Smooth muscle cell (in vitro differentiated cells): Measurements from ENCODE around the gene RUNX1. TPM values are rescaled to one million over a fixed set of nuclear protein-coding genes. Genes with fewer than 3 reads are reported as not detected.
A peak's percentile ranks its signal among the peaks of the same experiment; 100 is the strongest.

Experiments
- DNase-seq: peaks from one replicate; lab custom pipeline; 2025; ENCODE audit not compliant: unreplicated experiment; lab: John Stamatoyannopoulos, UW
- H2AFZ ChIP-seq: fragments of 200-600 bp; sonication (generic); 2 replicates; pipeline ENCODE4 v1.6.0; 2016; ENCODE audit warnings: antibody characterized with exemption, low read depth, mild to moderate bottlenecking
- H3F3A ChIP-seq: fragments of 200-600 bp; sonication (generic); 2 replicates; pipeline ENCODE4 v1.6.0; 2017; ENCODE audit warnings: antibody characterized with exemption, low read depth
- H3K27ac ChIP-seq: fragments of 200-600 bp; sonication (generic); 2 replicates; pipeline ENCODE4 v1.5.1; 2016; ENCODE audit warnings: low read depth, mild to moderate bottlenecking
- H3K27me3 ChIP-seq: fragments of 200-600 bp; sonication (generic); 2 replicates; pipeline ENCODE4 v1.6.1; 2016; ENCODE audit warnings: low read depth, mild to moderate bottlenecking
- H3K36me3 ChIP-seq: fragments of 200-600 bp; sonication (generic); 2 replicates; pipeline ENCODE4 v1.5.1; 2016; ENCODE audit warnings: low read depth
- H3K4me1 ChIP-seq: fragments of 200-600 bp; sonication (generic); 2 replicates; pipeline ENCODE4 v1.5.1; 2016; ENCODE audit warnings: low read depth
- H3K4me2 ChIP-seq: fragments of 200-600 bp; sonication (generic); 2 replicates; pipeline ENCODE4 v1.6.0; 2016; ENCODE audit warnings: mild to moderate bottlenecking
- H3K4me3 ChIP-seq: fragments of 200-600 bp; sonication (generic); 2 replicates; pipeline ENCODE4 v1.5.1; 2016; ENCODE audit warnings: mild to moderate bottlenecking
- H3K79me2 ChIP-seq: fragments of 200-600 bp; sonication (generic); 2 replicates; pipeline ENCODE4 v1.6.0; 2016; ENCODE audit warnings: low read depth, mild to moderate bottlenecking
- H3K9ac ChIP-seq: fragments of 200-600 bp; sonication (generic); 2 replicates; pipeline ENCODE4 v1.6.0; 2016; ENCODE audit warnings: low read depth
- H3K9me3 ChIP-seq: fragments of 200-600 bp; sonication (generic); replicated peaks from 2 replicates; pipeline ENCODE4 v1.5.1; 2016; ENCODE audit warnings: low read depth
- H4K20me1 ChIP-seq: fragments of 200-600 bp; sonication (generic); 2 replicates; pipeline ENCODE4 v1.6.0; 2016; ENCODE audit warnings: low read depth
- WGBS: methylation state at CpG from one replicate; pipeline ENCODE4 v1.1.7; 2016; ENCODE audit warnings: low lambda C conversion rate; 5-methylcytosine and 5-hydroxymethylcytosine counted together
- polyA plus RNA-seq: library from polyadenylated mRNA; unstranded; fragments of >200 nt; fragmentation: Nextera tagmentation; extraction: Ambion mirVana; gene quantifications from 2 replicates; pipeline ENCODE4 v1.2.1, GENCODE V29; 2016
- total RNA-seq: library from RNA; depleted of rRNA; stranded (reverse); fragments of >200 nt; gene quantifications from 2 replicates; pipeline ENCODE4 v1.2.3, GENCODE V29; 2014
- TF ChIP-seq, protein P1 (sequence below): fragments of 200-600 bp; sonication (generic); IDR thresholded peaks from 2 replicates; pipeline ENCODE4 v1.5.1; 2017; ENCODE audit warnings: borderline replicate concordance, mild to moderate bottlenecking, antibody characterized with exemption; ENCODE audit not compliant: insufficient read depth, poor library complexity, severe bottlenecking

RUNX1 gene
- total and polyA plus RNA-seq, 2 experiments from 2014 or later = 33.4 to 97.6 TPM

DNA sequence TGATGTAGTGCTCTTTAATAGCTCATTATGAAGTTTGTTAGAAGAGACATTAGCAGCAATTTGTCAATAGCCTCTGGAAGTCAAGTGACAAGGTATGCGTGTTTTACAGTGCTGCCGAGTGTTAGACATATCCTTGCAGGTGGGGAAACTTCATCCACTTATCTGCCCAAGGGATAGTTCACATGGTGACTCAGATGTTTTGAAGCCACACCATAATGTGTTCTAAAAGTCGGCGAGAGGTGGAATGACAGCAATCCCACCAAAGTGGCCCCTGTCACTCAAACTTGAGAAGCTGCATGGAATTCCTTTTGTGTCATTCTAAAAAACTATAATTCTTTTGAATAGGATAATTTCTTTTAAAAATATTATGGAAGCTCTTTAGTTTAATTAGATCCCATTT lies 98.1 kb downstream of the RUNX1 start:
- H3K4me2 ChIP-seq = no peak overlapping the region
- peaks cover 9% of the 10 kb centered on the region for H3K79me2 ChIP-seq
- H3K9me3 ChIP-seq = no peaks in the 10 kb centered on the region
- no peaks in the 10 kb centered on the region for H3K36me3 ChIP-seq
- DNase-seq = no peak
- no peaks in the 10 kb centered on the region for H3K27me3 ChIP-seq
- H2AFZ ChIP-seq = no peak overlapping the region
- WGBS = 50% methylated on average over 4 of the region's 4 CpGs
- peak overlapping the region; percentile 12 for H3K27ac ChIP-seq
- H4K20me1 ChIP-seq = peaks cover 27% of the 10 kb centered on the region
- no peaks in the 10 kb centered on the region for H3K4me1 ChIP-seq
- no peak overlapping the region for H3K9ac ChIP-seq
- H3F3A ChIP-seq = no peaks in the 10 kb centered on the region
- TF ChIP-seq, protein P1, sequence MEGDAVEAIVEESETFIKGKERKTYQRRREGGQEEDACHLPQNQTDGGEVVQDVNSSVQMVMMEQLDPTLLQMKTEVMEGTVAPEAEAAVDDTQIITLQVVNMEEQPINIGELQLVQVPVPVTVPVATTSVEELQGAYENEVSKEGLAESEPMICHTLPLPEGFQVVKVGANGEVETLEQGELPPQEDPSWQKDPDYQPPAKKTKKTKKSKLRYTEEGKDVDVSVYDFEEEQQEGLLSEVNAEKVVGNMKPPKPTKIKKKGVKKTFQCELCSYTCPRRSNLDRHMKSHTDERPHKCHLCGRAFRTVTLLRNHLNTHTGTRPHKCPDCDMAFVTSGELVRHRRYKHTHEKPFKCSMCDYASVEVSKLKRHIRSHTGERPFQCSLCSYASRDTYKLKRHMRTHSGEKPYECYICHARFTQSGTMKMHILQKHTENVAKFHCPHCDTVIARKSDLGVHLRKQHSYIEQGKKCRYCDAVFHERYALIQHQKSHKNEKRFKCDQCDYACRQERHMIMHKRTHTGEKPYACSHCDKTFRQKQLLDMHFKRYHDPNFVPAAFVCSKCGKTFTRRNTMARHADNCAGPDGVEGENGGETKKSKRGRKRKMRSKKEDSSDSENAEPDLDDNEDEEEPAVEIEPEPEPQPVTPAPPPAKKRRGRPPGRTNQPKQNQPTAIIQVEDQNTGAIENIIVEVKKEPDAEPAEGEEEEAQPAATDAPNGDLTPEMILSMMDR = no peak
- H3K4me3 ChIP-seq = no peak overlapping the region

DNA sequence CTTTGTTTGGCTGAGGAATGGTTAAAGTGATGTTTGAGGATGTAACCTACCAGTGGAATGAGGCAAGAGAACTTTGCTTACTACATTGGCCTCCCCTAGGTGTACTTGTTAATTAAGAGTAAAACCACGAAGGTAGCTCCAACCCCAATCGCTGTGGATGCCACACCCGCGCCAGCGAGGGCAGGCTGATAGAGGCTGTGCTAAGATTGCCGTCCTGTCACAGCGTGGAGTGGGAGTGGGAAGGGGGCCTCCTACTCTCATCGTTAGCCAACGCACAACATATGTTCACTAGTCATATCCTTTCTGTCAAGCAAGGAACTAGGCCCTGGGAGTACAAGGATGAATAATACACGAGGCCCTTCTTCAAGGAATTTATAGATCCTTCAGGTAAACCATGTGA lies 99.6 kb downstream of the RUNX1 start:
- no peak for DNase-seq
- Histone ChIP-seq H4K20me1 (peaks cover 21% of the 10 kb centered on the region), H3K4me3 (no peak overlapping the region), H3K4me1 (no peaks in the 10 kb centered on the region), H3K27ac (no peak overlapping the region), H3F3A (no peaks in the 10 kb centered on the region), H3K79me2 (peaks cover 9% of the 10 kb centered on the region), H3K9me3 (no peaks in the 10 kb centered on the region), H3K4me2 (no peak overlapping the region), H3K36me3 (no peaks in the 10 kb centered on the region), H2AFZ (no peak overlapping the region), H3K9ac (no peak overlapping the region), H3K27me3 (no peaks in the 10 kb centered on the region)
- TF ChIP-seq, protein P1 = no peak
- WGBS = 87% methylated on average over 10 of the region's 10 CpGs

DNA sequence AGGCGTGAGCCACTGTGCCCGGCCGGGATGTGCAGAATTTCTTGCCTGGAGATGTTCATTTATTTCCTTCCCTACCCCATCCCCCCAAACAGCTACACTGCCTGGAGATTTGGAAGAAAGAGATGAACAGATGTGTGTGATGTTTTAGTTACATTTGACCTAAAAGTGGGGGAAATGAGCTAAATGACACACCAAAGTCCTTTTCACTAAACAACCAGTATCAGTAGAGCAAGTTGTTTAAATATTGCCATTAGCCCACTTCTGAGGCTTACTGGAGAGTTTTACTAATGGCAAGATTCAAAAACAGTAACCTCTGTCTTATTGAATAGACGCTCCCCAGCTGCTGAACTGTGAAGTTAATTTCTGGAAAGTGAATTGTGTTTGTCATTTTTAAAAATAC lies 100.1 kb downstream of the RUNX1 start:
- WGBS = 90% methylated on average over 4 of the region's 4 CpGs
- no peak overlapping the region for H3K4me3 ChIP-seq
- no peak for DNase-seq
- H3K27ac ChIP-seq = no peak overlapping the region
- H3K4me1 ChIP-seq = no peaks in the 10 kb centered on the region
- TF ChIP-seq, protein P1 = no peak
- no peak overlapping the region for H3K4me2 ChIP-seq
- no peak overlapping the region for H3K9ac ChIP-seq
- no peaks in the 10 kb centered on the region for H3K27me3 ChIP-seq
- H4K20me1 ChIP-seq = peaks cover 22% of the 10 kb centered on the region
- H3K36me3 ChIP-seq = no peaks in the 10 kb centered on the region
- no peaks in the 10 kb centered on the region for H3K9me3 ChIP-seq
- no peak overlapping the region for H2AFZ ChIP-seq
- H3F3A ChIP-seq = no peaks in the 10 kb centered on the region
- peaks cover 9% of the 10 kb centered on the region for H3K79me2 ChIP-seq

DNA sequence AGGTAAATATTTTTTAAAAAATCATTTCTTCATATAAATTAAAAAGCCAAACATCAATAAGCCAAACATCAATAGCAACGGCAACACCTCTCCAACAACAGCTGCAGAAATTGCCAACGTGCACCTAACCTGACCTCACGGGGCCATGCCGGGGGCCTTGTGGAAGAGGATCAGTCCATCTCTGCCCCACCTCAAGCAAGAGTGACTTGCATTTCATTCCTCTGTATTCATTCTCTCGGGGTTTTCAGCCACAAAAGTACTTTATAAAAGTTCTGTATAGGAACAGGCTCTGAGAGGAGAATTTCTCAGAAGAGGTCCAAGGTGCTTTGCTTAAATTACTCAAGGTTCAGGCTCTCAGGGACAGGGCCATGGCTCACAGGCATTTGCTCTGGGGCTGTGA lies 100.9 kb downstream of the RUNX1 start:
- no peaks in the 10 kb centered on the region for H3K4me1 ChIP-seq
- DNase-seq = no peak
- H3K27ac ChIP-seq = no peak overlapping the region
- no peak overlapping the region for H3K9ac ChIP-seq
- TF ChIP-seq, protein P1 = no peak
- H3K79me2 ChIP-seq = peaks cover under 1% of the 10 kb centered on the region
- WGBS = 96% methylated on average over 5 of the region's 5 CpGs
- no peaks in the 10 kb centered on the region for H3K36me3 ChIP-seq
- H3K4me2 ChIP-seq = no peak overlapping the region
- H3K27me3 ChIP-seq = no peaks in the 10 kb centered on the region
- H2AFZ ChIP-seq = no peak overlapping the region
- peaks cover 27% of the 10 kb centered on the region for H4K20me1 ChIP-seq
- no peaks in the 10 kb centered on the region for H3F3A ChIP-seq
- H3K9me3 ChIP-seq = no peaks in the 10 kb centered on the region
- H3K4me3 ChIP-seq = no peak overlapping the region
